Ramos (cell line): ENCODE measurements around the gene NAA50.

ENCODE experiments used
- in situ Hi-C: fragments of 300-500 bp; cut with MboI; formaldehyde crosslinking; loops from one replicate; pipeline ENCODE4 v1.14.3; 2022; ENCODE audit warnings: low sequenced_read_pairs; ENCODE audit not compliant: unreplicated experiment

The NAA50 gene

GRCh38 chr3:113695431-113695785 lies 50.6 kb downstream of the NAA50 start:
- in situ Hi-C loops, result no loop called here

GRCh38 chr3:113690482-113690881 lies 55.6 kb downstream of the NAA50 start:
- in situ Hi-C loops, result no loop called here

GRCh38 chr3:113685956-113686721 lies 59.9 kb downstream of the NAA50 start:
- in situ Hi-C loops, result no loop called here

- in situ Hi-C loops, result no loop called here
Observed at GRCh38 chr3:113685124-113685523, 60.9 kb downstream of the NAA50 start.

- in situ Hi-C loops, result no loop called here
Observed at GRCh38 chr3:113684271-113684819, 61.7 kb downstream of the NAA50 start.

GRCh38 chr3:113678773-113679172 lies 67.3 kb downstream of the NAA50 start:
- in situ Hi-C loops, result no loop called here

- in situ Hi-C loops, result no loop called here
Observed at GRCh38 chr3:113677737-113678136, 68.3 kb downstream of the NAA50 start.

- in situ Hi-C loops, result no loop called here
Observed at GRCh38 chr3:113676261-113676660, 69.8 kb downstream of the NAA50 start.

- in situ Hi-C loops, result no loop called here
Observed at GRCh38 chr3:113673593-113673992, 72.5 kb downstream of the NAA50 start.

GRCh38 chr3:113668015-113668414 lies 78.0 kb downstream of the NAA50 start:
- in situ Hi-C loops, result no loop called here
